HFF-Myc (cell line): ENCODE results near the gene JMJD1C.

Source experiments
- DNase-seq: peaks from one replicate; pipeline ENCODE4 v3.0.0-alpha.2; 2011; ENCODE audit warnings: low read depth; ENCODE audit errors: extremely low read depth
- H3K4me3 ChIP-seq: replicated peaks from 2 replicates; pipeline ENCODE4 v1.5.1; 2011; ENCODE audit warnings: low read depth, mild to moderate bottlenecking, control low read depth, low read length
- TF ChIP-seq, protein P1 (sequence below): IDR thresholded peaks from 2 replicates; pipeline ENCODE4 v1.5.1; 2012; ENCODE audit warnings: mild to moderate bottlenecking, low read depth, low read length, control low read depth; ENCODE audit errors: missing control alignments

Gene JMJD1C

DNA sequence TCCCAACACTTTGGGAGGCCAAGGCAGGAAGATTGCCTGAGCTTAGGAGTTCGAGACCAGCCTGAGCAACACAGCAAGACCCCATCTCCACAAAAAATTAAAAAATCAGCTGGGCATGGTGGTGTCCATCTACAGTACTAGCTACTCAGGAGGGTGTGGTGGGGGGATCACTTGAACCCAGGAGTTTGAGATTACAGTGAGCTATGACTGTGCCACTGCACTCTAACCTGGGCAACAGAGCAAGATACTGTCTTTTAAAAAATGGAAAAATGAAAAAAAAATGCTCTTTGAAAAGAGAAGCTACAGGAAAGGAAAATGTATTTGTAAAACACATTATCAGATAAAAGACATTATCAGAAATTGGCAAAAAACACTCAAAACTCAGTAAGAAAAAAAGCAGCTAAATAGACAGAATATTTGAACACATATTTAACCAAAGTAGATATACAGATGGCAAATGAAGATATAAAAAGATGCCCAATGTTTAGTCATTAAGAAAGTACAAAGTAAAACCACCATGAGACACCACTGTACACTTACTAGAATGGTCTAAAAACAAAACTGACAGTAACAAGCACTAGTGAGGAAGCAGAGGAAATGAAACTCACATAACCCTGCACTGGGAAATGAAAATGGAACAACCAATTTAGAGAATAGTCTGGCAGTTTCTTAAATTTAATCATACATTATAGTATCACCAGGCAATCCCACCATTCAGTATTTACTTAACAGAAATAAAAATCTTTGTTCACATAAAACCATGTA, 292.1 kb downstream of the JMJD1C start:
- TF ChIP-seq, protein P1, sequence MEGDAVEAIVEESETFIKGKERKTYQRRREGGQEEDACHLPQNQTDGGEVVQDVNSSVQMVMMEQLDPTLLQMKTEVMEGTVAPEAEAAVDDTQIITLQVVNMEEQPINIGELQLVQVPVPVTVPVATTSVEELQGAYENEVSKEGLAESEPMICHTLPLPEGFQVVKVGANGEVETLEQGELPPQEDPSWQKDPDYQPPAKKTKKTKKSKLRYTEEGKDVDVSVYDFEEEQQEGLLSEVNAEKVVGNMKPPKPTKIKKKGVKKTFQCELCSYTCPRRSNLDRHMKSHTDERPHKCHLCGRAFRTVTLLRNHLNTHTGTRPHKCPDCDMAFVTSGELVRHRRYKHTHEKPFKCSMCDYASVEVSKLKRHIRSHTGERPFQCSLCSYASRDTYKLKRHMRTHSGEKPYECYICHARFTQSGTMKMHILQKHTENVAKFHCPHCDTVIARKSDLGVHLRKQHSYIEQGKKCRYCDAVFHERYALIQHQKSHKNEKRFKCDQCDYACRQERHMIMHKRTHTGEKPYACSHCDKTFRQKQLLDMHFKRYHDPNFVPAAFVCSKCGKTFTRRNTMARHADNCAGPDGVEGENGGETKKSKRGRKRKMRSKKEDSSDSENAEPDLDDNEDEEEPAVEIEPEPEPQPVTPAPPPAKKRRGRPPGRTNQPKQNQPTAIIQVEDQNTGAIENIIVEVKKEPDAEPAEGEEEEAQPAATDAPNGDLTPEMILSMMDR: no peak
- no peak for DNase-seq
- no peak overlapping the region for H3K4me3 ChIP-seq

DNA sequence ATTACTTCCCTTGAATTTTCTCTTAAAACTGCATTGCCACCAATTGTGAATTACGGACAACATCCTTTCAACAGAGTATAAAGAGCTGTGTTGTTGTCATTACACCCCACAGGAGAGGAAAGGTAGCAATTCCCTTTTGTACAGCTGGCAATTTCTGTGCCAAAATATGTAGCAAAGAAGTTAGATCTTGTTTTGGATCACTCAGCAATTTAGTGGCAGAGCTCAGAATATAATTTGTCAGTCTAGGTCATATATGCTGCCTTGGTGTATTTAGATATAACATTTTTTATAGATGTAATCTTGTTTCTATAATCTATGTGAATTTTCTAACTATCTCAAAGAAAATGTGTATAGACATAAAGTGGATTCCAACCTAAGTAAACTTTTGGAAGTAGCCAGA, 293.9 kb downstream of the JMJD1C start:
- TF ChIP-seq, protein P1: no peak

DNA sequence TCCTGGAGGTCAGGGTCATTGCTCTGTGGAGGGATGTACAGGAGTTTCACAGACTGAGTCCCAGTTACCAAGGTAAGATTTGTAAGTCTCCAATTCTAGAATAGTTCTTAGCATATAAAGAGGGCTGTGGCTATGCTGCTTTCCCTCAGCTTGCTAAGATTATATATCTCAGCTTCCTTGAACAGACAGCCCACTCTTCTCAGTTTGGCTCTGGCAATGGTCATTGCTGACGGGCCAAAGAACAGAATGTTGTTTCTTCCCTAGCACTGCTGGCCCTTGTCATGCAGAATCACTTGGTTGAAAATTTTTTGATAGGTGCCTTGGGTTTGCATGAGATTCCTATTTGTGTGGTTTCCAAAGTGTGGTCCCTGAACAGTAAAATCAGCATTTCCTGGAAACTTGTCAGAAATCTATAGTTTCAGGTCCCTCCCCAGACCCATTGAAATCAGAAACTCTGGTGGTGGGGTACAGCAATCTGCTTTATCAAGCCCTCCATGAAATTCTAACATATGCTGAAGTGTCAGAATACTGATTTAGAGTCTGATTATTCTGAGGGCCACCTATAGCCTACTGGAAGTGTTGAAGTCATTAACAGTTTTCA, 294.4 kb downstream of the JMJD1C start:
- no peak overlapping the region for H3K4me3 ChIP-seq
- TF ChIP-seq, protein P1: no peak
- no peak for DNase-seq

More for the DNA sequence above, 293.9 kb downstream of the JMJD1C start:
- DNase-seq: no peak
- H3K4me3 ChIP-seq: no peak overlapping the region

DNA sequence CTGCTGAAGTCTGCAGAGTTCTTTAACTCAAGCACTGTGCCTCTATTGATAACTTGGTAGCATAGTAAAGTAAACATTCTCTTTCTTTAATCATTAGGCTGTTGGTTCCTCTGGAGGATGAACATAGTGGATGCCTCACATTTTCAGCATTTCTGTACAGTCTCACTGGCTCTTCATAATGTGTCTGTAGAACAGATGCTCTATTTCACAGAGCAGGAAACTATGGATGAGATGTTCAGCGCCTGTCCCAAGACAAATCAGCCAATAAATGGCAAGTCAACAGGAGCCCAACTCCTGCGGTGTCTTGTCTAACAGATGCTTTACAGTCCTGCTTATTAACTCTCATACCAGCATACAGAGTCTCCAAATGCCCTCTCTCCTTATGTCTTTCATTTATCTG, 296.2 kb downstream of the JMJD1C start:
- no peak for DNase-seq
- TF ChIP-seq, protein P1: no peak
- no peak overlapping the region for H3K4me3 ChIP-seq

DNA sequence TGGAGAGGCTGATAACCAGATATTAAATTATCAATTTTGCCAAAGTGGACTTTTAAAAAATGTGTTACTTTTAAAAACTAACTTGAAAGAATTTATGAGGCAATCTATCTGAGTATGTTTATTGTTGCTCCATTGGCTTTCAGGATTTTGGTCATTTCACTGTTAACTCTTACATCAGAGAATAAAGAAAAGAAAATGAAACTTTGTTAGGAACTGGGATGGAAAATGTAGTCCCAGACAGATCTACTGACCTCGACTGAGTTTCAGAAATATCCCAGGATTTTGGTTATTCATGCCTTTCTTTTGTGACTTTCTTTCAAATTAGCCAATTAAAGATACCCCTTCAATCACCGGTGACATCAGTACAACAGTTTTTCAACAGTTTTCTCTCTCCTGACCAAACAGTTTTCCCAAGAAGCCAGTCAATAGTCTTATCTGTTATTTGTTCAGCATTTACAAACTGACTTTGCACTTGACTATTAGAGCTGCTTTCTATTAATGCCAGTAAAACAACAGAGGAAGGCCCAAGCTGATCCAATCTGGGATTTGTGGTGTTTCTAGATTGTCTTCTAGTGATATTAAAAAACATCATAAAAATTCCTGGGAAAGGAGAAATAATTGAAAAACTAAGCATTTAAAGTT, 296.8 kb downstream of the JMJD1C start:
- TF ChIP-seq, protein P1: no peak
- DNase-seq: no peak
- H3K4me3 ChIP-seq: no peak overlapping the region

- peak; percentile 46 for DNase-seq
- no peak overlapping the region for H3K4me3 ChIP-seq
- TF ChIP-seq, protein P1: peak; percentile 67
Observed at GRCh38 chr10:63166742-63167258, 299.0 kb downstream of the JMJD1C start.
